C4-2B (cell line): ENCODE measurements around the gene CTSS.

Experiments used
- ZFX ChIP-seq: fragments of 450-650 bp; IDR thresholded peaks from 2 replicates; pipeline ENCODE4 v1.6.1; 2017
- TF ChIP-seq, protein P1 (sequence below): fragments of 450-650 bp; conservative IDR thresholded peaks from 2 replicates; pipeline ENCODE4 v1.5.1; 2017; ENCODE audit warnings: mild to moderate bottlenecking

DNA sequence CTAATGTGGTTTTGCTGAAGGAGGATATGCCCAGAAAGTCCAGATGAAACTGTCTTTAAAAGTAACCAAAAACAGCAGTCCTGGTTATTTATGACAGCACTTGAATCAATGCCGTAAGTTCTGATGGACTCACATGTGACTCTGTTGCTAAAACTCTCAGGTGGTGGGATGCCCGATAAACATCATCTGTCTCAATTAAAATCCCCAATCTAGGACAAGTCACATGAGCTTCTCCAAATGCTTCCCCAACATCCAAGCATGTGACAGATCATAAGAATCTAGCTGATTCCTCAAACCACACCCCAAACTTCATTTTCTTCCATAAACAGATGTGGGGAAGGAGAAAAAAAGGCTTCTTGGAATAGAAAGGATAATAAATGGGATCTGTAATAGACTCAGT lies 43.3 kb upstream of the CTSS start:
- TF ChIP-seq, protein P1, sequence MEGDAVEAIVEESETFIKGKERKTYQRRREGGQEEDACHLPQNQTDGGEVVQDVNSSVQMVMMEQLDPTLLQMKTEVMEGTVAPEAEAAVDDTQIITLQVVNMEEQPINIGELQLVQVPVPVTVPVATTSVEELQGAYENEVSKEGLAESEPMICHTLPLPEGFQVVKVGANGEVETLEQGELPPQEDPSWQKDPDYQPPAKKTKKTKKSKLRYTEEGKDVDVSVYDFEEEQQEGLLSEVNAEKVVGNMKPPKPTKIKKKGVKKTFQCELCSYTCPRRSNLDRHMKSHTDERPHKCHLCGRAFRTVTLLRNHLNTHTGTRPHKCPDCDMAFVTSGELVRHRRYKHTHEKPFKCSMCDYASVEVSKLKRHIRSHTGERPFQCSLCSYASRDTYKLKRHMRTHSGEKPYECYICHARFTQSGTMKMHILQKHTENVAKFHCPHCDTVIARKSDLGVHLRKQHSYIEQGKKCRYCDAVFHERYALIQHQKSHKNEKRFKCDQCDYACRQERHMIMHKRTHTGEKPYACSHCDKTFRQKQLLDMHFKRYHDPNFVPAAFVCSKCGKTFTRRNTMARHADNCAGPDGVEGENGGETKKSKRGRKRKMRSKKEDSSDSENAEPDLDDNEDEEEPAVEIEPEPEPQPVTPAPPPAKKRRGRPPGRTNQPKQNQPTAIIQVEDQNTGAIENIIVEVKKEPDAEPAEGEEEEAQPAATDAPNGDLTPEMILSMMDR, result no peak
- TF ChIP-seq ZFX, result no peak
